GM21360 (cell line): ENCODE measurements around the gene CEP89.
"Not testable (repeated sequence)": the region's sequence is repeated elsewhere in the genome, so short reads cannot be mapped to it uniquely, and the experiment has no call there.

ENCODE experiments used
- ATAC-seq: cut with Tn5 transposase; IDR thresholded peaks from one replicate; pipeline ENCODE4 v1.9.1; 2021; ENCODE audit warnings: mild to moderate bottlenecking, moderate library complexity; ENCODE audit not compliant: unreplicated experiment

The CEP89 gene

DNA sequence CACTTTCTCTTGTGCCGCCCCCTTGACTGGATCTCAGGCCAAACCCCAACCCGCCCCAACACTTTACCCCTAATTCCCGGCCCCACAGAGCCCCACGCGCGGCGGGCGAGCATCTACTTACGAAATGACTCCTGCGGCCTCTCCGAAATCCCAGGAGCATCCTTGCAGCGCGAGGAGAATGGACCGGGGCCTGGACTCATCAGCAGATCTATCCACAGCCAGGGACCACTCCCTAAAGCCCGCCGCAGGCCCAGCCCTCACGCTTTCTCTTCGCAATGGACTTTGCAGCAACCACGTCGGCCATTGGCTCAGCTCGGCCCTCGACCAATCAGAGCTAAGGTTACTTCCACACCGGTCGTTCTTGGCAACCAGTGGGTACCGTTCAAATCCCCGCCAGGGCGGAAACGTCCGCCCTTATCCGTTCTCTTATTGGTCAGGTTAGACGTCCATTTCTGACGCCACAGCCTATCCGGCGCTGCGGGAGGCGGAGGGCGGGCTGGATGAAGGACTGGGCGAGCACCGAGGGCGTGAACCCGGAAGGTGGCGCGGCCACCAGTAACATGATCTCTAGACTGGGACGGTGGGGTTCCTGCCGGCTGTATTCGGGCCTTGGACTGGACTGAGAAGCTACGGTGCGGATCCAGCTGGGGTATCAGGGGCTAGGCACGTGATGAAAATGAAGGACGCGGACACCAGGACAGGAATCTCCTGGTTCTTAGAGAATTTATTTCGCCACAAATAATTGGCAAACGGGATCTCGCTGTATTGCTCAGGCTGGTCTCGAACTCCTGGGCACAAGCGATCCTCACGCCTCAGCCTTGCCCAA lies at the start of gene CEP89, which contains the start of gene FAAP24:
TSS of gene CEP89 (minus strand) at position 244 of the 826 bp plus-strand sequence. CDS start at position 160, 84 bp downstream.
TSS of gene FAAP24 (plus strand) at position 528 of the 826 bp plus-strand sequence. CDS start 955 bp downstream, outside the sequence.
- peak; percentile 98 for ATAC-seq

DNA sequence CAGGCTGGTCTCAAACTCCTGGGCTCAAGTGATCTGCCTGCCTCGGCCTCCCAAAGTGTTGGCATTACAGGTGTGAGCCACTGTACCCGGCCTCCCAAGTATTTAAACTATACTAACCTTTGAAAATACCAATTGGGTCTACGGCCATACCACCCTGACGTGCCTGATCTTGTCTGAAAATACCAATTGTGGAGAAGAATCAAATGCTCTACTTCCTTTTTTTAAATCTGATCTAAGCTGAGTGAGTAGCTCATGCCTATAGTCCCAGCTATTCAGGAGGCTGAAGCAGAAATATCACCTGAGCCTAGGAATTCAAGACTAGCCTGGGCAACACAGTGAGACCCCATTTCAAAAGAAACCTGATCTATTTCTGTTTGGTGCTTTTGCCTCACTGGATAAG lies 39.1 kb upstream of the CEP89 start:
- ATAC-seq, result not testable (repeated sequence)

DNA sequence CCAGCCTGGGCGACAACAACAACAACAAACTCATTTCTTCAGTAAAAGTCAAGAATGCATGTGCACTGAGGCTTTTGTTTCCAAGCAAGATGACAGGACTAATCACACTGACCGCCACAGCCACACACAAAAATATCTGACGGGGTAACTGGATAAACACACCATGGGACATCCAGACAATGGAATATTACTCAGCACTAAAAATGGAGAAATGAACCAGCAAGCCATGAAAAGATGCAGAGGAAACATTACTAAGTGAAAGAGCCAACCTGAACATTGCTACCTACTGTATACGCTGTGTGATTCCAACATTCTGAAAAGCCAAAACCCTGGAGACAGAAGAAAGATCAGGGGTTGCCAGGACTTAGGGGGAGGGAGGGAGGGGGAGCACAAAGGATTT lies 37.0 kb upstream of the CEP89 start:
- ATAC-seq, result no peak

DNA sequence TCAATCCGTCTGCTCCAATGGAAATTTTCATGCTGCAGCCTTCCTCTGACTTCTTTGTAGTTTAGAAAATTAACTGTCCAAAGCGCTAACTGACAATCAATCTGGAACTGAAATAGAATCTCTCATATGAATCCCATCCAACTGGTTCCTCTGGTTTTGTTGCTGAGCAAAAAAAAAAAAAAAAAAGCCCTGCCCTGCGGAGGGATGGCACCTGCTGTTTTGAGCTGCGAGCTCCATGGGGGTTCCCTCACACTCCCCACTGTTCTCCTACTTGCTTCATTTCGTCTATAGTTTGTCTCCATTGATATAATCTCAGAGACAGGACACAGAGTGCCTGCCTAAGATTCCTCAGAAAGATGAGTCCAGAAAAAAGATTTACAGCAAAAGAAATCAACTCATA lies 33.7 kb upstream of the CEP89 start:
- ATAC-seq, result no peak

DNA sequence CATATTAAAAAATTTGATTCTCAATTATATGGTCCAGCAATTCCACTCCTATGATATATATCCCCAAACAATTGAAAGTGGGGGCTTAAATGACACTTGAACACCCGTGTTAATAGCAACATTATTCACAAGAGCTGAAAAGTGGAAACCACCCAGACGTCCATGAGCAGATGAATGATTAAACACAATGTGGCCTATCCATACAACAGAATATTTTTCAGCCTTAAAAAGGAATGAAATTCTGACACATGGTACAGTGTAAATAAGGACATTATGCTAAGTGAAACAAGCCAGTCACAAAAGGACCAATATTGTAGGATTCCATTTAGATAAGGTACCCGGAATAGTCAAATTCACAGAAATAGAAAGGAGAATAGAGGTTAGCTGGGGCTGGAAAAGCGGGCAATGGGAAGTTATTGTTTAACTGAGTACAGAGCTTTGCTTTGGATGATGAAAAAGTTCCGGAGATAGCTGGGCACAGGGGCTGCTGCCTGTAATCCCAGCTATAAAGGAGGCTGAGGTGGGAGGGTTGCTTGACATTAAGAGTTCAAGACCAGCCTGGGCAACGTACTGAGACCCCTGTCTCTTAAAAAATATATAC lies 31.8 kb upstream of the CEP89 start:
- ATAC-seq, result not testable (repeated sequence)

DNA sequence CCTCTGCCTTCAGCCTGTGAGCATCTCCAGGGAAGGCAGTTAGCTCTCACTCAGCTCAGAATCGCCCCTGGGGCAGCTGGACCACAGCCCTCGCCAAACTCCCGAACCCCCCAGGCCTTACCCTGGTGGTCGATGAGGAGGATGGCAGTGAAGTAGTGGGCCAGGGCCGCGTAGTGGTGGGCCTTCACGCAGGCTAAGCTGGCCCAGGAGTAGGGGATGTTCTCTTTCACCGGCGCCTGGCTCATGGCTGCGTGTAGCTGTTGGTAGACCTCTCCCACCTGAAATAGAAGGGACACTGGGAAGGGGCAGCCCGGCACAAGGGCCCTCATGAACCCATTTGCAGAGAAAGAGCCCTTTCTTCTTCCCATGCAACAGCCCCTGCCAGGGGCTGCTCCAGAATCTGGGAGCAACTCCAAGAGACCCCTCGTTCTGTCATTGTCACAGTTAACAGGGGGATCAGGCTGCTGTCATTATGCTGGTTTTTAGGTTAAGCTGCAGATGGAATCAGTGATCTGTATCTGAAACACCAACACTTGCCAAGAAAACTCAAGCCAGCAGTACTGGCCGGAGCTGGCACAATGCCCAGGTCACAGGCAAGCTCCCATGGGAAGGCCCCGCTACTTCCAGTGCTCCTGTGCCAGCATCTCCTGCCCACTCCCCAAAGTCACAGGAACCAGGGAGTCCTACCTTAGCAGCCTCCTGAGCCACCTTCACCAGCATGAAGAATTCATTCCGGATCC lies 30.5 kb upstream of the CEP89 start:
- not testable (repeated sequence) for ATAC-seq

DNA sequence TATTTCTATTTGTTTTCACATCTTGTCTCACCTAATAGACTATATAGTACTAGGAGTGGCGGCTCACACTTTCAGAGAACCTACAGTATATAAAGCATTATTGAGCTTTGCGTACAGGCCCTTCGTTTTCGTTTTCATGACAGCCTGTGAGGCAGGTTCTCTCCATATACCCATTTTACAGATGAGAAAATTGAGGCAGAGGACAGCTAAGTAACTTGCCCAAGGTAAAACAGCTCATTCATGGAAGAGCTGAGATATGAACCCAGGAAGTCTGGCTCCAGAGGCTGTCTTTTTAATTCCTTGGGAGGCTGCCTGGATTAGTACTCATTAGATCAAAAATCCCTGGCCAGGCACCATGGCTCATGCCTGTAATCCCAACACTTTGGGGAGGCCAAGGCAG lies 29.2 kb upstream of the CEP89 start:
- ATAC-seq, result no peak

DNA sequence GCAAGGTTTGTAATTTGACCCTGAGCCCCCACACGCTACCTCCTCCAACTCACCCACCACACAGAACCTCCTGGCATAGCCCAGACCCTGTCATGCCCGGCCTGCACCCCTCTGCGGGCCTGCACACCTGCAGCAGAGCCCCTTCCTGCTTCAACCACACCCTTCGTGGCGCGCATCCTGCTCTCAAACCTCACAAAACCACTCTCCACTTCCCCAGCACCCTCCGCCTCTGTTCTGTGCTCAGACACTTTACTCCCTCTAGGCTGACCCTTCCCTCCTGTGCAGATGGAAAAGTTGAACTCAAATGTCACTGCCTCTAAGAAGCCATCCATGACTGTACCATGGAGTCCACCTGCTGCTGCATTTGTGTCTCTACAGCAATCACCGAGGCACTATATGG lies 28.8 kb upstream of the CEP89 start:
- no peak for ATAC-seq

DNA sequence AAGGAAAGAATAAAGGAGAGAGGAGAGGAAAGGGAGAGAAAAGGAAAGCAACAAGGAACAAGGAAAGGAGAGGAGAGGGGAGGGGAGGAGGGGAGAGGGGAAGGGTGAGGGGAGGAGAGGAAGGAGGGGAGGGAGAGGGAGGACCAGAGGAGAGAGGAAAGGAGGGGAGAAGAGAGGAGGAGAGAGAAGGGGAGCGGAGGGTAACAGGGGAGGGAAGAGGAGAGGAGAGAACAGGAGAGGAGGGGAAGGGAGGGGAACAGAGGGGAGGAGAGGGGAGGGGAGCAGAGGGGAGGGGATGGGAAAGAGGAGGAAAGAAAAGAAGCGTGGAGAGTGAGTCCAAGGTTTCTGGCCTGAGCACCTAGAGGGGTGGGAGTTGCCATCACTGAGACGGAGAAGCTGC lies 27.0 kb upstream of the CEP89 start:
- no peak for ATAC-seq

DNA sequence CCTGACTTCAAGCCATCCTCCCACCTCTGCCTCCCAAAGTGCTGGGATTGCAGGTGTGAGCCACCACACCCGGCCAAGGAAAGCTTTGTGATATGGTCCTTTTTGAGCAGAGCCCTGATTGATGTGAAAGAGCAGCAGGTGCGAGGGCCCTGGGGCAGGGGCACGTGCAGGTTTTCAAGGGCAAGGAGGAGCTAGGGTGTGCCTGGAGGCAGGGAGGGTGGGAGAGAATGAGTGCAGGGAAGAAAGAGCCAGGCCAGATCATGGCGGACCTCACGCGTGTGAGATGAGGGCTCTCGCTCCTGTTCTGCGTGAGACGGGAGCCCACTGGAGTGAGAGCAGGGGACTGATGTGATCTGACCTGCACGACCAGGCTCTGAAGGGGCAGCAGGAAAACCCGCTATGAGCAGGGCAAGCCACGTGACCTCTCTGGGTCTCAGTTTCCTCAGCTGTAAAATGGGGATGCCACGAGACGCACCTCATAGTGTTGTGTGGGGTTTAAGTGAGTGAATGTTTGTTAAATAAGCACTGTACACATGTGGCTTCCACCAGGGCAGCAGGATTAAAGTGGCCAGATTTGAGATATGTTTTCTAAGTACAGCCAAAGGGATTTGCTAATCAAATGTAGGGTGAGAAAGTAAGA lies 26.1 kb upstream of the CEP89 start:
- no peak for ATAC-seq

DNA sequence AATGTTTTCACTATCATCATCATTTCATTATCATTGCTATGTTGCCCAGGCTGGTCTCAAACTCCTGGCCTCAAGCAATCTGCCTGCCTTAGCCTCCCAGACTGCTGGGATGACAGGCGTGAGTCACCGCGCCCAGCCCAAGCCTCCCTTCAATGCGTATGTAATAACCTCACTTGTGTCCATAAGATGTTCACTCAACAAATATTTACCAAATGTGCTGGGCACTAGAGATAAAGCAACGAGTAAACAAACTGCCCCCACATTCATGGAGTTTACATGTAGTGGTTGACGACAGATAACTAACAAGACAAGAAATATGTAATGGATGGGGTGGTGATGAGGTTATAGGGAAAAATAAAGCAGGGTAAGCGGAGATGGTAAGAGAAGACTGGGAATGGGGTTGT lies 25.3 kb upstream of the CEP89 start:
- not testable (repeated sequence) for ATAC-seq

DNA sequence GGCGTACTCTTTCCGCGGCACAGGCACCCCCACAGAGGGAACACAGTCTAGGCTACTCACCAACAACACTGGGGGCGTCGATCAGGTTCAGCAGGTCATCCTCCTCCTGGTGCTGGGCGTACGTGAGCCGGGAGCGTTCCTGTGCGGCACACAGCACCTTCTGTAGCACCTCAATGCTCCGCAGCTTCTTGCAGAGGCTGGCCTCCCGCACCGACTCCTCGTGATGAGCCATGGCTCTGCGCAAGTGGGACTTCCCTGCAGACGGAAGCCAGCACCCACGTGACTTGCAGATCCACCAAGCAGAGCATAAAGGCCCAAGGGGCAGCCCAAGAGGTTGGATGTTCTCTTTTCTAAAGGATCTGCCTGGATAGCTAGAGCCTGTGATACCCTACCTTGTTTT lies 24.2 kb upstream of the CEP89 start:
- not testable (repeated sequence) for ATAC-seq

DNA sequence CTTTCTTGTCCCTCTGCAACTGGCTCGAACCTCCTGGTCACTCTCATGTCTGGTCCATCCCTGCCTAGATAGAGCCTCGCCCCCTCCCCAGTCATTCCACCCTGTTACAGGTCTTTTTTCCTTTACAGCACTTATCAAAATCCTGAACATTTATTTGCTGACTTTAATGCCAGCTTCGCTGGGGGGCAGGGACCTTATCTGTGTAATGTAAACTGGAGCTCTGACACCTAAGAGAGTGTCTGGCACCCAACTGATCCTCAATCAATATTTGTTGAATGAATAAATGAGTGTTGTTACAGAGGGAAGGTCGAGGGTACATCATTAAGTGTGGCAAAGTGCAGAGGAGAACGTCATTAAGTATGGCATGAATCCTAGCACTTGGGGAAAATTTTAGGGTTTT lies 17.0 kb upstream of the CEP89 start:
- ATAC-seq, result no peak

DNA sequence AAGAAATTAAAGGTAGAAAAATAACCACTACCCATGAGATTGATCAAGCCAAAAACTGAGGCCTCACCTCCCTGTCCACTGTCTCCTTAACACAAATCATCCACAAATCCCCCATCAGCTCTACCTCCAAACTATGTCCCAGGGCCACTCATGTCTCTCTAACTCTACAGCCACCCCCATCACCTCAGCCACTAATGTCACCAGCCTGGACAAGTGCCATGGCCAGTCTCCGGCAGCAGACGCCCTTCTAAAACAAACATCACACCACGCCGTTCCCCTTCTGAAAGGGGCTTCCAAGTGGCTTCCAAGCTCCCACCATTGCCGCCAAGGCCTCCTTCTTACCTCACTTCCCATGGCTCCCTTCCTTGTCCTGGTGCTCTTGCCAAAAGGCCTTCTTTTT lies 16.5 kb upstream of the CEP89 start:
- not testable (repeated sequence) for ATAC-seq

DNA sequence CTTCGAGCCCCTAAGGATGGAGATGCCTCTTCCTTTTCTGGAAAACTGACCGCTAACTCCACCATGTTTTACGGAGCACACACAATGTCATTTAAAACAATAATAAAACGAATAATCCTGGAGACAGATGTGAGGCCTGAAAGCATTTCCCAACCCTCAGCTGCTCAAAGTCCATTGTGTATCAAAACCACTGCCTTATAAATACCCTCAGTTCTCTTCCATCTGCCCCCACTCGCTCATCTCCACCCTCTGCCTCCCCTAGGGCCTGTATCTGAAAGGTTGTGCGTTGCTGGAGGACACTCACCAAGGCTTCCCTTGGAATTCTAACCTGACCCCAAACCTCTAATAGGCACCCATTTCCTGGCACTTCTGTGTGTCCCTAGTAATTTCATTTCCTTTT lies 10.7 kb upstream of the CEP89 start:
- ATAC-seq, result not testable (repeated sequence)

DNA sequence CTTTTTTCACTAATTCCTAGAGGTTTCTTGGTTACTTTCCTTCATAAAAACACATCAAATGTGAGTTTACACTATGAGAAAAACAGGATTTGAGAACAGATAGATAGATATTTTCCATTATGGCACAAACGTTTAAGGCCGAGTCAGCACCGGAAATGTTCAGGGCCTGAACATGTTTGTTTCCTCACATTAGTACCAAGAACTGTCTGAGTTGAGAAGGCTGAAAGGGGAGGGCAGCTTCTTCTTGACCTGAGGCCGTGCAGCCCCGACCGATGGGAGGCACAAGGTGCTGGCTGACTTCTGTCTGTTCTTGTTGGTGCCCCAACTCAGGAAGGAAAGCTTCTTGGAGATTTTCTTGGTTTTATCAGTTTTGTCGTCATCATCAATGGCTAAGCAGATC lies 8.0 kb upstream of the CEP89 start:
- not testable (repeated sequence) for ATAC-seq

DNA sequence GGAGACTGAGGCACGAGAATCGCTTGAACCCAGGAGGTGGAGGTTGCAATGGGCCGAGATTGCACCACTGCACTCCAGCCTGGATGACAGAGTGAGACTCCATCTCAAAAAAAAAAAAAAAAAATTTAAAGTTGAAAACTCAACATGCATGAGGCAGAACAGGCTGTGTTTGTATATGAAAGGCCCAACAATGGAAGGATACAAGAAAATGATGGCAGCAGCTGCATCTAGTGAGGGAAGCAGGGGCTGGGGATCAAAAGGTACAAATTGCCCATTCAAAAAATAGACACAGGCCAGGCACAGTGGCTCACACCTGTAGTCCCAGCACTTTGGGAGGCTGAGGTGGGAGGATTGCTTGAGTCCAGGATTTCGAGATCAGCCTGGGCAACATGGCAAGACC lies 6.1 kb upstream of the CEP89 start:
- ATAC-seq, result not testable (repeated sequence)

DNA sequence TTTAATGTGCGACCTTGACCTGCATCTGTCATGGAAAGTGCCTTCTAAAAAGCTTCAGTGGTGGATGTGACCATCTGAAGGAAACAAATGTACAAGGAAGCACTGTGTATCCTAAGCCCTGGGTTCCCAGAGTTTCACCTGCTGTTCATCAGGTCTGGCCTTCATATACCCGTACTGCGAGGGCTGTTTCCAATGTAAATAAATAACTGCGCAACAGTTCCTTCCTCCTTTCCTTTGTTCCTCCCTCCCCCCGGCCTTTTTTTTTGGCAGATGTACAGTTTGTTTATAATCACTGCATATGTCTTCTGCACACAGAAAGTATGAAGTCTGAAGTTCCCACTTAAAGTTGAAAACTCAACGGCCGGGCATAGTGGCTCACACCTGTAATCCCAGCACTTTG lies 5.5 kb upstream of the CEP89 start:
- ATAC-seq, result no peak

DNA sequence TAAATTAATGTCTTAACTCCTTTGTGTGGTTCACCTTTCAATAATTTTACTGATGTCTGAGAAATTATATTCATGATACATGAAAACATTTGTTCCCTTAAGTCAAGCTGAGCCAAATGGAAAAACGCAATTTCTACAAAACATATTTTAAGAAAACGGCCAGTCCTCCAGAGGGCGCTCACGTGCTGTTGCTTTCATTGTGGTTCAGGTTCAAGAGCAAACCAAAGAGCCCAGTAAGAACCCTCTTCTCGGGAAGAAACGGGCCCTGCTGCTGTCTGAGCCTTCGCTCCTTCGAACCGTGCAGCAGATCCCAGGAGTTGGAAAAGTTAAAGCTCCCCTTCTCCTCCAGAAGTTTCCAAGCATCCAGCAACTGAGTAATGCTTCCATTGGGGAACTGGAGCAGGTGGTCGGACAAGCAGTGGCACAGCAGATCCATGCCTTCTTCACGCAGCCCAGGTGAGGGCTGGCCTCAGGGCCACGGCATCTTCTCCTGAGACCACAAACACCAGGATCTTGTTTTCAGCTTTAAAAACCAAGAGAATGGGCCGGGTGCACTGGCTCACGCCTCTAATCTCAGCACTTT lies 4.6 kb upstream of the CEP89 start:
- ATAC-seq, result no peak

DNA sequence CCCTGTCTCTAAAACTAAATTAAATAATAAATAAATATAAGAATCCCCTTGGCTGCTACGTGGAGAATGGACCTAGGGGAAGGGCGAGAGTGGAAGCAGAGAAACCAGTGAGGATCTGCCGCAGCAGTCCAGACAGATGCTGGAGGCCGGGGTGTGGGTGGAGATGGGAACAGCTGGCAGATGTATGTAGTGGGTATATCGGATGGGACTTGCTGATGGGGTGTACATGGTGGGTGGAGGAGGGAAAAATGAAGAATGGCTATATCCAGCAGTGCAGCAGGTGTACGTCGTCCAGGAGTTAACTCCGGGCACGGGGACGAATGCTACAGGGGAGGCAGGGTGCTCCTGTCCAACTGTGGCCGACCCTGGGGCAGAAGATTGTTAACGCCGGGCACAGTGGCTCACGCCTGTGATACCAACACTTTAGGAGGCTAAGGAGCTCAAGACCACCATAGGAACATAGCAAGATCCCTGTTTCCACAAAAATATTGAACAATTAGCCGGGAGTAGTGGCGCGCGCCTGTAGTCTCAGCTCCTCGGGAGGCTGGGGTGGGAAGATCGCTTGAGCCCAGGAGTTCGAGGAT lies 654 bp downstream of the CEP89 start:
- ATAC-seq, result no peak
